Islet of Langerhans (tissue), 1 donor: ENCODE results near the gene TBC1D10A.

Source experiments
- FAIRE-seq: peaks from one replicate; lab custom pipeline; 2011; peaks lifted over from hg19 to GRCh38; lab: Jason Lieb, UNC

TBC1D10A gene

DNA sequence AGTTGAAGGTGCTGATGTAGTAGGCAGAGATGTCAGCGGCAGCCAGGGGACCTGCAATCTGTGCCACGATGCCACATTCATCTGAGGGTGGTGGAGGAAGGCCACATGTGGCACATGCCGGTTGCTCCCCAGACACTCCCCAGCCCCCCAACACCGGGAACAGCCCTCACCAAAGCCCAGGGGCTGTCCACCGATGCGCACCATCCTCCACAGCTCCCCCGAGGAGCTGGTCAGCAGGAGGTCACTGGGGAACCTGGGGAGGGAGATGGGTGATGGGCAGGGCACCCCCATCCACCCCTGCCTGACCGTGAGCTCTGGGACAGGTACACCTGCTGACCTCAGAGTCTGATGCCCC, 40.9 kb downstream of the TBC1D10A start:
- no peak for FAIRE-seq

GRCh38 chr22:30285176-30285845, 41.4 kb downstream of the TBC1D10A start:
- FAIRE-seq = no peak

- FAIRE-seq = no peak
Measured at GRCh38 chr22:30284666-30285065, 42.1 kb downstream of the TBC1D10A start.

GRCh38 chr22:30284172-30284571, 42.6 kb downstream of the TBC1D10A start:
- no peak for FAIRE-seq

GRCh38 chr22:30283342-30283741, 43.4 kb downstream of the TBC1D10A start:
- no peak for FAIRE-seq

DNA sequence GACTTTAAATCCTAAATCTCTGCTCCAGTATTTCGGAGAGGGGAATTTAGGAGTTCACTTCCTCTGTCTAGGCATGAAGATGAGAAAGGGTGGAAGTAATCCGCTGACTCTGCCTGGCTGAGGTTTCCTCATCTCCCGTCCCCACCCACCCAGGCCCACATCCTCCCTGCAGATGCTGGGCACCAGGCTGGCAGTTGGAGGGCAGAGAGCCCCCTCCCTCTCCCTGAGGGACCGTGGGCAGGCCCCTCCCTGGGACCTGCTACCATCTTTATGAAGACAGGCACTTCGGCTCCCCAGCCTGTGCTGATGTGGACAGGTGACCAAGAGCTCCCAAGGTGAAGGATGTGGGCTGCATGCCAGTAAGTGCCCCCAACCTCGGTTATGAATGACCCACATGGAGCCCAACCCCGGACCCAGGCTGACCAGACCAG, 44.1 kb downstream of the TBC1D10A start:
- FAIRE-seq = no peak

- FAIRE-seq = no peak
Measured at GRCh38 chr22:30280505-30280904, 46.2 kb downstream of the TBC1D10A start.

DNA sequence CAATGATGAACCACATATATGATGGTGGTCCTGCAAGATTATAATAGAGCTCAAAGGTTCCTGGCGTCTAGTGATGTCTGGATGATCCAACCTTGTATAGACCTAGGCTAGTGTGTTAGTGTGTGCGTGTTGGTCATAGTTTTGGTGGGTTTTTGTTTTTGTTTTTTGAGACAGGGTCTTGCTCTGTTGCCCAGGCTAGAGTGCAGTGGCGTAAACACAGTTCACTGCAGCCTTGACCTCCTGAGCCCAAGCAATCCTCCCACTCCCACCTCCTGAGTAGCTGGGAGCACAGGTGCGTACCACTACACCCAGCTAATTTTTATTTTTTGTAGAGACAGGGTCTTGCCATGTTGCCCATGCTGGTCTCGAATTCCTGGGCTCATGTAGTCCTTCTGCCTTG, 46.8 kb downstream of the TBC1D10A start:
- FAIRE-seq = no peak

GRCh38 chr22:30279046-30279788, 47.5 kb downstream of the TBC1D10A start:
- no peak for FAIRE-seq

GRCh38 chr22:30277547-30278344, 49.0 kb downstream of the TBC1D10A start:
- no peak for FAIRE-seq

DNA sequence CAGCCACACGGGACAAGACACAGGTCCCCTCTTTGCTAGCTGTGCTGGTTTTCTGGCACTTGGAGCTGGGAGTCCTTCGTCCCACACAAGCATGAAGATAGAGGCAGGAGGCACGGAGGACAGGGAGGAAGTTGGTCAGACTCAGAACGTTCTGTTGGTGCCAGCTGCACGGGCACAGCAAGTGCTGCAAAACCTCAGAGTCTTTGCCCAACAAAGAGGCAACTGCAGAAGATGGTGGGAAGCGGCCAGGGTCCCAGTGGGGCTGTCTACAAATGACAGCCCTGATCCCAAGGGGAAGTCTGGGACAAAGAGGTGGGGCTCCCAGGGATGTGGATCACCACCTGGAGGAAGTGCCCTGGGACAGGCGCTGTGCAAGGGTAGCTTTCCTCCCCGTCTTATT, 50.7 kb downstream of the TBC1D10A start:
- FAIRE-seq = no peak

- FAIRE-seq = no peak
Measured at GRCh38 chr22:30275625-30276024, 51.1 kb downstream of the TBC1D10A start.

- no peak for FAIRE-seq
Measured at GRCh38 chr22:30274437-30274812, 52.3 kb downstream of the TBC1D10A start.

DNA sequence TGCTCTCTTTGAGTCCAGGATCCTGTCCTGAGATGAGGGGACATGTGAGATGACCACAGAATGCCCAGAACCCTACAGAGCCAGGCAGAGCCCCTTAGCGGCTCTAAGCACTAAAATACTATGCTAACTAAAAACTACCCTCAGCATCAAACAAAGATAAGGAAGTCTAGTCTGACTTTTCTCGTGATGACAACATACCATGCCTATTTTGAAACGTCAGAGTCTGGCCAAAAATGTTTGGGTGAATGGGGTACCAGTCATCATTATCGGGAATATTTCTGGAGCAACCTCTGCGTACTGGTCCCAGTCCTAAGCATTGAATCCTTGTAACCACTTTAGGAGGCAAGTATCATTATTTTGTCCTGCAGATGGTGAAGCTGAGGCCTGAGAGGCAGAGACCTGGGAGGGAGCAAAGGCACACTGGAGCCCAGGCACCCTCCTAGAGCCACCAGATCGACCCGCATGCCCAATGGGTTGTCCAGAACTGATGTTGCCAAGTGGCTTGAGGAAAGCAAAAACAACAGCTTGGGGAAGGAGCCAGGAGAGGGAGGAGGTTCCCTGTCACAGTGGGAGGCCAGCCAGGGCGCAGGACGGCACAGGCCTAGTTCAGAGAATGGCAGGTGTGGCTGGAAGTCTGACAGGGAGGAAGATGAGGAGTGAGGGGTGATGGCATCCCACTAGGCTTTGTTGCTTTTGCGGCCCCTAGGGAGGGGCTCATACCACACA, 52.9 kb downstream of the TBC1D10A start:
- no peak for FAIRE-seq

- FAIRE-seq = no peak
Measured at GRCh38 chr22:30272781-30273601, 53.8 kb downstream of the TBC1D10A start.

DNA sequence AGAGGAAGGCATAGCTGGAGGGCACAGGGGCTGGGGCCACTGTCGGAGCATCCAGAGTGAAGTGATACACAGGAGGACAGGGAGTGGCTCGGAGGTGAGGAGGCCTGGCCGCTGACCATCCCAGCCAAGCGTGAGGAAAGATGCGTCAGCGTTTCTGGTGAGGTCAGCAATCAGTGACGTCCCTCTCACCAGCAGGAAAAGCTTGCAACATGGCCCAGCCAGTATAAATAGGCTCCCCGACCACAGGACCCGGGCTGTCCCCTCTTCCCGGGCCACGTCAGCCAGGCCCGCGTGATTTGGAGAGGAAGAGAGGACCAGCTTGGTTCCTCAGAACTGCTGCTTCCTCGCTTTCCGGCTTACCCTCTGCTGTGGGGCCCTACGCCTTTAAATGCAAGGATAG, 55.9 kb downstream of the TBC1D10A start:
- no peak for FAIRE-seq

DNA sequence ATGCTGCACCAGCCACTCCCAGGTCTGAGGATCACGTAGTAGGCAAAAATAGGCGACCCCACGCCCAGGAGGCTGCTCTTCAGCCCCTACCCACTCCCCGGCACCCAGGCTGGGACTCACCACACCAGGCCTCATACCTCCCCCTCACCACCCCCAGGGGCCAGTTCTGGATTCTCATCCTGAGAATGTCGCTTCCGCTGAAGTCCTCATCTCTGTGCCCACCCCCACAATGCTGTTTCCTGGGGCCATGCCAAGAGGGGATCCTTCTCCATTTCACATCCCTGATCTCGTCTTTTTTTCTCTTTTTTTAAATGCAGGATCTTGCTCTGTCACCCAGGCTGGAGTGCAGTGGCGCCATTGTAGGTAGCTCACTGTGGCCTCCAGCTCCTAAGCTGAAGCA, 58.4 kb downstream of the TBC1D10A start:
- no peak for FAIRE-seq

DNA sequence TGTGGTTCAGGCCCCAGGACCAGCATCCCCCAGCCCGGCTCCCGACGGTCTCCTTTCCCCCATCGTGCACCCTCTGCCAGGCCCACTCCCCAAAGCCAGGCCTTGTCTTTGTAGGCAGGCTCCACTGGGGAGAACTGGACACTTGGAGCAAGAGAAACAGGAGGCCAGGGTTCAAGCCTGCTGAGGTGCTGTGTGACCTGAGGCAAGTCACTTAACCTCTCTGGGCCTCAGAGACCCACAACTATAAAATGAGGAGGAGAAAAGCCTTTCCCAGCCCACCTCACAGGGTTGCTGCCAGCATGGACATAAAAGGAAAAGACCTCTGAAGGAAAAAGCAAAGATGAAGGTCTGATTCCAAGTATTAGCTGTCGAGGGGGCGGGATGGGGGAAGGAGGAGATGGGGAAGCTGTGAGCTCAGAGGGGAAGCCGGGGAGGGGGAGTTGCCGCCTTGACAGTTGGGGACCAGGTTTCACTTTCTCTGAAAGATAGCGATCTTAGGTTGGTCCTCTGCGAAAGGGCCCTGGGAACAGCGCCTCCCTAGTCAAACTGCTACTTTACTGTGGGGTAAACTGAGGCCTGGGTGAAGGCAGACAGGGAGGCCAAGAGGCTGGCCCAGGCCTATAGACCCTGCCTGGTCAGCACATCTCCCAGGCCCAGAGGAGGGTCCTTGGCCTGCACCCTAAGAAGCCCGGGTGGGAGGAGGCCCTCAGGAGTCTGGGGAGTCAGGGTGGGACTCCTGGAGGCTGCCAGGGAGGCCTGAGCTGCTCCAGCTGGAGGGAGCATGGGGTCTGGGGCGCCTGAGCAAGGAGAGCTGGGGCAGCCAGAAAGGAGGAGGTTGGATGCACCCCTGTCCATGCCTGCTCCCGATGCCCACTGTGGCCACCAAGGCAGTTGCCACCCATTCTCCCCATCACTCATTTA, 59.1 kb downstream of the TBC1D10A start:
- no peak for FAIRE-seq

DNA sequence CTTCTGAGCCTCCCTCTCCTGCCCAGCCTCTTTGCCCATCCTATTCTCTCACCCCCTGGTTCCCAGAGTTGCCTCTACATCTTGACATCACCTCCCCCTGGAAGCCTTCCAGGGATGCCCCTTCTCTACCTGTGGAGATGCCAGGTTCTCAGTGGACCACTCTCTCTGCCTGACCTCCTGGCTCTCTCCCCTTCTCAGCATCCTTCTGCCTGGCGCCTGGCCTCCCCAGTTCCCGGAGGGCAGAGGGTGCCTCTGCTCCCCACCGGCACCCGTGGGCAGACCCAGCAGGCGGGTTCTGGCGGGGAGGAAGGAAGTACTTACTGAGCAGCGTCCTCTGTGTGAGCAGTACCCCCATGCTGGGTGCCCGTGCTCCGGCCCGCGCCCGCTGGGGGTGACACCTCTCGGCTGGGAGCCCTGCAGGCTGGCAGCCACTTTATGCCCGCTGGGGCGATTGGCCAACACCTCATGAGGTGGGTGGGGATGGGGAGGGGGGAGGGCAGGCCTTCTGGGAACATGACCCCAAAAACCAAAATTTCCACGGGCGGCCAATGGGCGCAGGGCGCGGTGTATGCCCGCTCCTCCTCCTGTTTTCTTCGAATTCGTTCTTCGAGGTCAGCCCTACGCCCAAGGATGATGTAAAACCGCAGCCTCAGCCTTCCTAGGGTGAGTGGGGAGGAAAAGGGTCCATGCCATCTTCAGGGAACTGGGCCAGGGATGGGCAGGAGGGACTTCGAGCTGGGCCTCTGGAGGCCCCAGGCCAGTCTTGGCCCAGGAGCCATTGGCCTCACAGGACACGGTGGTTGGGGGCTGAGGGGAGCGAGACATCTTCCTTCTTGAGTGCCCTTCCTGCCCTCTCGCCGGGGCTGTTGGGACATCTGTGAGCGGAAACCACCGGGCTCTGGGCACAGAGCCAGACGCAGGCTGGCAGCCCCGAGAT, 60.0 kb downstream of the TBC1D10A start, which contains the start of gene OSM:
Gene OSM (minus strand): TSS at position 407 of the 937 bp plus-strand sequence. CDS start 52 bp downstream, at position 355.
- no peak for FAIRE-seq
